ENCODE measurements around the gene G0S2. TPM values are rescaled to one million over a fixed set of nuclear protein-coding genes. Genes with fewer than 3 reads are reported as not detected.

The G0S2 gene
- total and polyA plus RNA-seq, 9 of the 15 experiments (the other 6 are each of a cell fraction or from before 2014, with no cell fraction given), result 0.18 to 65.6 (median 11.4) TPM

GRCh38 chr1:209659909-209660308, 15.3 kb upstream of the G0S2 start (continued):
- TF ChIP-seq STAT5A (IDR thresholded peaks at IDR 0.05; ENCODE audit: borderline replicate concordance, low read length) (no peak), MTA3 (IDR thresholded peaks at IDR 0.05; ENCODE audit: borderline replicate concordance) (no peak), FOSL1 (tag; conservative IDR thresholded peaks at IDR 0.05) (peak; percentile 71), ZNF561 (CRISPR knock-in tag; conservative IDR thresholded peaks at IDR 0.05) (no peak), ZNF146 (CRISPR knock-in tag; IDR thresholded peaks at IDR 0.05; ENCODE audit: unreplicated experiment) (no peak), TEAD4 (IDR thresholded peaks at IDR 0.05; ENCODE audit: low read length) (no peak), TEAD4 (CRISPR knock-in tag; IDR thresholded peaks at IDR 0.05; ENCODE audit: borderline replicate concordance) (no peak), BHLHE40 (IDR thresholded peaks at IDR 0.05; ENCODE audit: low read length) (peak; percentile 84), CTBP1 (IDR thresholded peaks at IDR 0.05; ENCODE audit: borderline replicate concordance) (peak; percentile 43; the same call in 1 of the 2 replicates), CBX3 (IDR thresholded peaks at IDR 0.05; ENCODE audit: borderline replicate concordance in 1 of 2, low read length in 2 of 2) (no peak), LCOR (CRISPR knock-in tag; IDR thresholded peaks at IDR 0.05) (no peak), HMBOX1 (IDR thresholded peaks at IDR 0.05) (peak; percentile 69), ZNF232 (CRISPR knock-in tag; IDR thresholded peaks at IDR 0.05) (no peak), MCM5 (IDR thresholded peaks at IDR 0.05; ENCODE audit: low read depth) (no peak), CBFA2T2 (conservative IDR thresholded peaks at IDR 0.05) (no peak), ESRRA (IDR thresholded peaks at IDR 0.05; ENCODE audit: borderline replicate concordance, low read depth) (peak; percentile 89), ZNF263 (CRISPR knock-in tag; IDR thresholded peaks at IDR 0.05; ENCODE audit: borderline replicate concordance) (peak; percentile 44; the same call in 1 of the 2 replicates), ZNF224 (CRISPR knock-in tag; IDR thresholded peaks at IDR 0.05) (no peak), KDM1A (IDR thresholded peaks at IDR 0.05) (peak; percentile 53 to 72; a peak in 3 of 4 replicates), TRIM28 (IDR thresholded peaks at IDR 0.05) (no peak), BACH1 (tag; IDR thresholded peaks at IDR 0.05) (0 out of 2 replicates have a peak, but pooled peaks have one; percentile 34)
- TF ChIP-seq, protein P1, sequence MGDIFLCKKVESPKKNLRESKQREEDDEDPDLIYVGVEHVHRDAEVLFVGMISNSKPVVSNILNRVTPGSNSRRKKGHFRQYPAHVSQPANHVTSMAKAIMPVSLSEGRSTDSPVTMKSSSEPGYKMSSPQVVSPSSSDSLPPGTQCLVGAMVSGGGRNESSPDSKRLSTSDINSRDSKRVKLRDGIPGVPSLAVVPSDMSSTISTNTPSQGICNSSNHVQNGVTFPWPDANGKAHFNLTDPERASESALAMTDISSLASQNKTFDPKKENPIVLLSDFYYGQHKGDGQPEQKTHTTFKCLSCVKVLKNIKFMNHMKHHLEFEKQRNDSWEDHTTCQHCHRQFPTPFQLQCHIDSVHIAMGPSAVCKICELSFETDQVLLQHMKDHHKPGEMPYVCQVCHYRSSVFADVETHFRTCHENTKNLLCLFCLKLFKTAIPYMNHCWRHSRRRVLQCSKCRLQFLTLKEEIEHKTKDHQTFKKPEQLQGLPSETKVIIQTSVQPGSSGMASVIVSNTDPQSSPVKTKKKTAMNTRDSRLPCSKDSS (IDR thresholded peaks at IDR 0.05; ENCODE audit: low read depth, partially characterized antibody), result no peak
- TF ChIP-seq, protein P2, sequence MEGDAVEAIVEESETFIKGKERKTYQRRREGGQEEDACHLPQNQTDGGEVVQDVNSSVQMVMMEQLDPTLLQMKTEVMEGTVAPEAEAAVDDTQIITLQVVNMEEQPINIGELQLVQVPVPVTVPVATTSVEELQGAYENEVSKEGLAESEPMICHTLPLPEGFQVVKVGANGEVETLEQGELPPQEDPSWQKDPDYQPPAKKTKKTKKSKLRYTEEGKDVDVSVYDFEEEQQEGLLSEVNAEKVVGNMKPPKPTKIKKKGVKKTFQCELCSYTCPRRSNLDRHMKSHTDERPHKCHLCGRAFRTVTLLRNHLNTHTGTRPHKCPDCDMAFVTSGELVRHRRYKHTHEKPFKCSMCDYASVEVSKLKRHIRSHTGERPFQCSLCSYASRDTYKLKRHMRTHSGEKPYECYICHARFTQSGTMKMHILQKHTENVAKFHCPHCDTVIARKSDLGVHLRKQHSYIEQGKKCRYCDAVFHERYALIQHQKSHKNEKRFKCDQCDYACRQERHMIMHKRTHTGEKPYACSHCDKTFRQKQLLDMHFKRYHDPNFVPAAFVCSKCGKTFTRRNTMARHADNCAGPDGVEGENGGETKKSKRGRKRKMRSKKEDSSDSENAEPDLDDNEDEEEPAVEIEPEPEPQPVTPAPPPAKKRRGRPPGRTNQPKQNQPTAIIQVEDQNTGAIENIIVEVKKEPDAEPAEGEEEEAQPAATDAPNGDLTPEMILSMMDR (IDR thresholded peaks at IDR 0.05 in 2 of 3, conservative IDR thresholded peaks at IDR 0.05 in 1 of 3; ENCODE audit: insufficient read depth in 2 of 3, low read depth in 1 of 3, low read length in 3 of 3), result no peak
- TF ChIP-seq, protein P3, sequence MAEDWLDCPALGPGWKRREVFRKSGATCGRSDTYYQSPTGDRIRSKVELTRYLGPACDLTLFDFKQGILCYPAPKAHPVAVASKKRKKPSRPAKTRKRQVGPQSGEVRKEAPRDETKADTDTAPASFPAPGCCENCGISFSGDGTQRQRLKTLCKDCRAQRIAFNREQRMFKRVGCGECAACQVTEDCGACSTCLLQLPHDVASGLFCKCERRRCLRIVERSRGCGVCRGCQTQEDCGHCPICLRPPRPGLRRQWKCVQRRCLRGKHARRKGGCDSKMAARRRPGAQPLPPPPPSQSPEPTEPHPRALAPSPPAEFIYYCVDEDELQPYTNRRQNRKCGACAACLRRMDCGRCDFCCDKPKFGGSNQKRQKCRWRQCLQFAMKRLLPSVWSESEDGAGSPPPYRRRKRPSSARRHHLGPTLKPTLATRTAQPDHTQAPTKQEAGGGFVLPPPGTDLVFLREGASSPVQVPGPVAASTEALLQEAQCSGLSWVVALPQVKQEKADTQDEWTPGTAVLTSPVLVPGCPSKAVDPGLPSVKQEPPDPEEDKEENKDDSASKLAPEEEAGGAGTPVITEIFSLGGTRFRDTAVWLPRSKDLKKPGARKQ (CRISPR knock-in tag; IDR thresholded peaks at IDR 0.05), result no peak

Data from K562 (cell line).